GM15510 (cell line): Measurements from ENCODE around the gene CSNK1A1.

Experiments
- POLR2A ChIP-seq: IDR thresholded peaks from 3 replicates; pipeline ENCODE4 v1.6.1; 2011; ENCODE audit warnings: borderline replicate concordance; ENCODE audit not compliant: insufficient read length; ENCODE audit errors: extremely low read depth

The CSNK1A1 gene

DNA sequence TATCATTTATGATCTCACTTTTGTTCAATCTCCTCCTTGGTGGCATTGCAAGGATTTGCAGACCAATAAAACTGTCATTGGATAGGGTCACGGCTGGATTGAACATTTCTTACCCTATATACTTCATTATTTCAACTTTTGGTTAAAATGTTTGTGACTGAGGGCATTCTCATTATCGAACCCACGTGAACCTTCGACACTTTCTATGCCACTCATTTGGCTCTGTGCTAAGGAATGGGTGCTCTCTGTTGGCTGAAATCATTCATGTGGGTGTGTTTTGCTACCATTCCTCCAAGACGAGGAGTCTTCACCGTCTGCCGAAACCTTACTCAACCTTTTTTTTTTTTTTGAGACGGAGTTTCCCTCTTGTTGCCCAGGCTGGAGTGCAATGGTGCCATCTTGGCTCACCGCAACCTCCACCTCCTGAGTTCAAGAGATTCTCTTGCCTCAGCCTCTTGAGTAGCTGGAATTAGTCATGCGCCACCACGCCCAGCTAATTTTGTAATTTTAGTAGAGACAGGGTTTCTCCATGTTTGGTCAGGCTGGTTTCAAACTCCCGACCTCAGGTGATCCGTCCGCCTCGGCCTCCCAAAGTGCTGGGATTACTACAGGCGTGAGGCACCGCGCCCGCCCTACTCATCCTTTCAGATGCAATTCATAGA lies 62.5 kb downstream of the CSNK1A1 start:
- no peak for TF ChIP-seq POLR2A

DNA sequence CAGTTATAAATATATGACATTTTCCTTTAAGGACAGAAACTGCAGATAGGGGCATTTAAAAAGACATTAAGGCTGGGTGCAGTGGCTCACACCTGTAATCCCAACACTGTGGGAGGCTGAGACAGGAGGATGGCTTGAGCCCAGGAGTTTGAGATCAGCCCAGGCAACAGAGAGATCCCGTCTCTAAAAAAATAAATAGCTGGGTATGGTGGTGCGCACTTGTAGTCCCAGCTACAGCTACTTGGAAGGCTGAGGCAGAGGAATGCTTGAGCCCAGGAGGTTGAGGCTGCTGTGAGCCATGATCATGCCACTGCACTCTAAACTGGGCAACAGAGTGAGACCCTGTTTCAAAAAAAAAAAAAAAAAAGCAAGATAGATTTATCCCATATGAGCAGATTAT lies 63.6 kb downstream of the CSNK1A1 start:
- TF ChIP-seq POLR2A = no peak

DNA sequence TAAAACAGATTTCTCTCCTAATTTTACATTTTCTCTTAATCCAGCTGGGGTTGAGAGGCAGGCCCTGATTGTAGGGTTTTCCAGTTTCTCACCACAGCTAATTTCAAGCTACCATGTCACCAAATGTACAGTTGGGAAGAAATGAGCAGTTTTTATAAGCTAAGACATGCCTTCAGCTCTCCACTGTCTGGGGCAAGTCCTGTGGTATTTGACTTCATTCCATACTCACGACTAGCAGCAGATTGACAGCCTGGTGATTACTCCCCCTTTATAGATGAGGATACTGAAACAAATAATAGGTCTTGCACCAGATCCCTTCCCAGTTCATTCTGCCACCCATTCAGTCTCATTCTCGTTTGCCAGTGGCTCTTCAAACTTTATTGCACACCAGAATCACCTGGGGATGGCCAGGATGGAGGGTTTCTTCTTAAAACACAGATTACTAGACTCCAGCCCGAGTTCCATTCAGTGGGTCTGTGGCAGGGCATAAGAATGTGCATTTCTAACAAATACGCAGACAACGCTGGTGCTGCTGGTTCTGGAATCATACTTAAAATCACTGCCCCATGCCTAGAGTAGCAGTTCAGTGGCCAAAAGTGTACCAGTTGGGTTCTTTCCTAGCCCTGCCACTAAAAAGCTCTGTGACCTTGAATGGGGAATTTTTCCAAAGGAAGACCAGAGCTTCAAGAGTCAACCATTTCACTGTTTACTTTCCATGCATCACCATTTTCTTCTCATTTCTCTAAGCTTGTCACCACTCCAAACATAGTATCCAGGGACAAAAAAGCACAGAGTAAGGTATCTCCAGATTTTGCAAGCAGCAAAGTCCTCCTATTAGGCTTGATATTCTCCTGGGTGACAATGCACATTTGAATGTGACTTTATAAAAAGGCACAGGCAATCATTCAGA lies 64.3 kb downstream of the CSNK1A1 start:
- TF ChIP-seq POLR2A = no peak

DNA sequence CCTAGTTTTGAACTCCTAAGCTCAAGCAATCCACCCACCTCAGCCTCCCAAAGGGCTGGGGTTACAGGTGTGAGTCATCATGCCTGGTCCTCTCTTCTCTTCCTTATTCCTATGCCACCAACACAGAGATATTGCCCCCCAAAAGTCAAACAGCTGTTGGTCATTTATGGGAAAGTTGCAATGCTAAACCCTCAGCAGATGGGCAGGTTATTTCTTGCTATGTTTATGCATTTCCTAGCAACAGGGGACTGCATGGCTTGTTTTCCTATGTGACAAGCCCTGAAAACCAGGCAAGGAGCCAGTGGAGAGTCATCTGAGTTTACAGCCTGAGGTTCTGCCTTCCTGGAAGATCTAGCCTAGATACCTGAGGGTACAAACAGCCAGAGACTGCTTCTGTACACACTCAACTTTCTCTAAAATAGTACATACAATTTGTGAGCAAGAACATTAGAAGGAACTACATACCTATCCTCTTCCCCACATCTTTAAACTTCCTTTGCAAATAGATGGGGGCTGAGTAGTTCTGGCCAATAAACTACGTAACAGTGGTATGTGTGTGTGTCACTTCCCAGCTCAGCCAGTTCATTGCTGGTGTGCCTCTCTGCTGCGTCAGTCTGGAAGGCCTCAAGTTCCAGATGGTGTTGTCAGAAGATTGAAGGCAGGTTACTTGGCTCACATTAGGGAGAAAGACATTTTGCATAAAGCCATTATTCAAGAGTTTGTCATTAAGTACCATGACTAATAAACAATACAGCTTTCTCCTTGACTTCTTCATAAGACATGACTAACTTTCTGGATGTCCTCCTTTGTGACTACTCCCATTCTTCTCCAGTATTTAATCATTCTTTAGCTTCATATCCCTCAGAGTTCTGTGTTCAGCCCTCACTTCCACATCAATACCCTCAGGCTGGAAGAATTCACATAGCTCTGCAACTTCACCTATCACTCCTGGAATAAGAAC lies 65.3 kb downstream of the CSNK1A1 start:
- no peak for TF ChIP-seq POLR2A

DNA sequence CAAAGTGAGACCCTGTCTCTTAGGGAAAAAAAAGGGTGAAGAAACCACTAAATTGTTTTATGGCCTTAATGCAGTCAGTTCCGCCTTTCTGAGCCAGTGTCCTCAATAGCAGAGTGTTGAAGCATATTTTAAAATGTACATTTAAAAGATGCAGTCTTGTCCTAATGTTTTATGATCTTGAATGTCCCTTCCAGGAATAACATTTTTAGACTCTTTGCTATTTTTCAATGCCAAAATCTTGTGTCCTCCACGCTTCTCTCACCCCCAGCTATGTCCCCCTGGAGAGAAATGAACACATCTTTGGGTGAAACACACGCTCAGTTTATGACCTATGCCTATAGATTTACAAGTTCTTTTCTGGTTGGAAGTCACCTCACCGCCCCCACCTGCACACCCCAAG lies 69.8 kb downstream of the CSNK1A1 start:
- no peak for TF ChIP-seq POLR2A

DNA sequence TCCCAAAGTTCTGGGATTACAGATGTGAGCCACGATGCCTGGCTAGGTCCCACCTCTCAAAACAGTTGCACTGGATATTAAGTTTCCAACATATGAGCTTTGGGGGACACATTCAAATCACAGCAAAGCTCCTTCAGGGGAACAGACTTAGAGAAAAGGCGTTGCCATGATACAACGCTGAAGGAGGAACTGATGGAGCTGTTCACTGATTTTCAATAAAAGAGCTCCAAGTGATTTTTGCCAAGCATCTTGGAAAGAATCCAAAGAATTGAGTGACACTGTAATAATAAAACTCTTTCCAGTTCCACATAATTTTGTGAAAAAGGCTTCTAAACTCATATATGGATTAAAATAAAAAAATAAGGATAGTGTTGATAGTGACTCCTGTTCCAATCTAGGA lies 72.5 kb downstream of the CSNK1A1 start:
- TF ChIP-seq POLR2A = no peak

DNA sequence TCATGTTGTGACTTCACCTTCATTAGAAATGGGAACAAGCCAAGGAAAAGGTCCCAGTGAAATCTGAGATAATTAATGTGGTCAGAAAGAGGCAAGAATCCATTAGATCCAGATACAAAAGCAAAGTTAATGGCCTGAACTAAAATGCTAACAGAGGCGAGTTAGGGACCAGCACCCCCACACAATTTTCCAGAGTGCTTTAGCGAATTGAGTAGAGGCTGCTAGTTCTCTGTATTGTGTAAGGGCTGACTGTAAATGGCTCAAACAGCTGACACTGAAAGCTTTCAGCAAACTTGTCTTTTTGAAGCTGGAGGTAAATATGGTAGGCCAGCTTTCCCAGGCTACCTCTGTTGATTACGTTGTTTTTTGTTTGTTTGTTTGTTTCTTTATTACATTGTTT lies 75.5 kb downstream of the CSNK1A1 start:
- TF ChIP-seq POLR2A = no peak

DNA sequence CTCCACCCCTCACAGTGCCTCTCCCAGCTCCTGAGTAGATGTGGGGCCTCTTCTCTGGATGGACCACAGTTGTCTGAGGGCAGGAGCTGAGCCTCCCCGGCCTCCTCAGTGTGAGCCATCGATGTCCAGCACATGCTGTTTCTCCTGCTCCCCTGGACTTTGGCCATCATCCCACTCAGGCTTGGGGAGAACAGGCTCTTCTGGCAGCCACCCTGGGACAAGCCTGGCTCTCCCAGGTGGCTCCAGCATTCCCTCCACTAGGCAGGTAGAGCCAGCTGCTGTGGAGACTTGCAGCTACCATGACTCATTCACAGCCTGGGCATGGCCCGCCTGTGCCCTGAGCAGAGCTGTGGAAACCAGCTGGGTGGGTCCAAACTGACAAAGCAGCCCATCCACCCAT lies 77.0 kb downstream of the CSNK1A1 start:
- TF ChIP-seq POLR2A = no peak

DNA sequence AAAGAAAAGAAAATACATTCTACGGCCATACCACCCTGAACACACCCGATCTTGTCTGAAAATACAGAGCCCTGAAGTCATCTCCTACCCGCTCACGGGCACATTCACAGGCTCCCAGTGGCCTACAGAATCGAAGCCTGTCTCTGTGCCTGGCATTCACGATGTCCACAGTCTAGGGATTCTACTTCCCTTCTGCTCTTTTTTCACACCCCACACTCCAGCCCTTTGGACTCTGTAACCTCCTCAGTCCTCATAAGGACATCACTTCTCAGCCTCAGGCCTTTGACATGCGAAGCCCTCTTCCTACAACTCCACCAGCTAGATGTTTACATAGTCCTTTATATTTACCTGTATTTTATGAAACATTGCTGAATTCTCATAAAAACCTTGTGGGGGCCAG lies 77.8 kb downstream of the CSNK1A1 start:
- no peak for TF ChIP-seq POLR2A

DNA sequence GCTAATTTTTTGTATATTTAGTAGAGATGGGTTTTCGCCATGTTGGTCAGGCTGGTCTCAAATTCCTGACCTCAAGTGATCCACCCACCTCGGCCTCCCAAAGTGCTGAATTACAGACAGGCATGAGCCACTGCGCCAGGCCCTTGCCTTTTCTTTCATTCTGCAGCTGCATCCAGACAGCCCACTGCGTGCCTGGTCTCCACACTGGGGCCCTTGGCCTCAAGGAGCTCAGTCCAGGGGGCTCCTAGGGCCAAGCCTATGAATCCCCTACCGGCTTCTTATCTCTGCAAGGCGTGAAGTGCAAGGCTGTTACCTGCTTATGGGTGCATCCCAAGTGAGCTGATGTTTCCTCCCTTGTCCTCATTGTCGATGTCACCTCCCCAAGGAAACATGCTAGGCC lies 78.8 kb downstream of the CSNK1A1 start:
- TF ChIP-seq POLR2A = no peak

DNA sequence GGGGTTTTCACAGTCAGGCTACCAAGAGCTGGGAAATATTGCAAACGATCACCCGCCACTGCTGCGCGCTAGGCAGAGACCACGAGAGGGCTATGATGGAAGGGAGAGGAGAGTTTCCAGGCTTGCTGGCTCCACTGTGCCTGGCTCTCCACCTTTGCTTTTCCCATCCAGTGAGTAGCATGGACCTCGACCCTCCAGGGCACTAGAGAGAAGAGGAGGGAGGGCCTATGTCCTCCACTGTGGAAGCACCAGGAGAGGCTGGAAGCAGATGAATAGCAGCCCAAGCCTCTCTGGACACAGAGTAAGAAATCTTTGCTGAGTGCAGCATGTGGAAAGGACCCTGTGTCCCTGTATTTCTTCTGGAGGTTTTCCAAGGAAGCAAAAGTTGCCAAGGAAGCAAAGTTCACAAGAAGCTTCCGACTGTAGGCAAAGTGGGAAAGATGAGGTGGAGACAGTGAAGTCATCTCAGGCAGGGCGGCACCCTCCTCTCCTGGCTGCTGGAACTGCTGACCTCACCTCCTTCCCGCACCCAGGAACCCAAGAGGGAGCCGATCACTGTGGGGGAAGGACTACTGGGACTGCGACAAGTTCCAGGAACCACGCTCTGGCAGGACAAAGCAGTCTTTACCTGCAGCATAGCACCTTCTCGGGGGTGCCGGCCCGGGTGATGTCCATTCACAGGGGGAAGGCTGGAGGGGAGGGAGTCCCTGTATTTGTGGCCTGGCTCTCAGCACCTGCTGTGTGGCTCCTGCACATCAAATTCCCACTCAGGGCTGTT lies 79.6 kb downstream of the CSNK1A1 start:
- TF ChIP-seq POLR2A = no peak

DNA sequence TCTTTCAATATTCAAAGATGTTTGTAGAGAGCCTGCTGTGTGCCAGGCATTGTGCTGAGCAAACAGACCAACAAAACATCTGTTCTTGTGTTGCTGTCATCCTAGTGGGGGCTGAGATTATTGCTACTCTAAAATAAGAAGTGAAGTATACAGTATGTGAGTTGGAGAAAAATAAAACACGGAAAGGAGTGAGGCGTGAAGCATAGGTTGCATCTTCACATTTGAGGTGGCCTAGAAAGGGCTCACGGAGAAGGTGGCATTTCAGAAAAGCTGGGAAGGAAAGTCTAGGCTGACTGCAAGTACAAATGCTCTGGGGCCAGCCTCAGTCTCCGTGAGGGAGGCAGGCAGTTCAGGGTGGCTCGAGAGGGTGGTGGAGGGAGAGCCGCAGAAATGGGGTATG lies 80.3 kb downstream of the CSNK1A1 start:
- TF ChIP-seq POLR2A = no peak

DNA sequence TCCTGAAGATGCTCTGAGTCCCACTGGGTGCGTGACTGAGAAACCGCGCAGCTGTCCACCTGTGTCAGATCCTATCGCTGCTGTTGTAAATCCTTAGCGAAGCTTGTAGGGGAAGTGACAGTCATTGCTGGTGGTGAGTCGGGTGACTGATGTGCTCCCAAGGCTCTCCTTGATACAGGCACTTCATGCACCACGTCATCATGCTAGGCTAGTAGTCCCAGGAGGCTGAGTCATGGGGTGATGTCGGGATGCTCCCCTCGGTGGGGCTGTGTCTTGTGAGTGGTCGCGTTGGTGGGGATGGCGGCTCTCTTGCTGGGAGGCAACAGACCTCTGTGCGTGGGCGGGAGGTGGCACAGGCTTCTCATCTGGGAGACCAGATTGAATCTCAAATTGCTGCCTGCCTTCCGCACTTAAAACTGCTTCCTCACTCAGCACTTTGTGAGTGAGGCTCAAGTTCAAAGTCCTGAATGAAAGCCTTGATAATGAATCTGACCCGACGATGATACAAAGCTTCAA lies 84.7 kb downstream of the CSNK1A1 start:
- no peak for TF ChIP-seq POLR2A
